GM19351 (cell line): ENCODE data around the gene TSPAN18.

Source experiments
- ATAC-seq: cut with Tn5 transposase; IDR thresholded peaks from one replicate; pipeline ENCODE4 v1.9.1; 2021; ENCODE audit warnings: mild to moderate bottlenecking, moderate library complexity; ENCODE audit not compliant: unreplicated experiment

Gene TSPAN18

DNA sequence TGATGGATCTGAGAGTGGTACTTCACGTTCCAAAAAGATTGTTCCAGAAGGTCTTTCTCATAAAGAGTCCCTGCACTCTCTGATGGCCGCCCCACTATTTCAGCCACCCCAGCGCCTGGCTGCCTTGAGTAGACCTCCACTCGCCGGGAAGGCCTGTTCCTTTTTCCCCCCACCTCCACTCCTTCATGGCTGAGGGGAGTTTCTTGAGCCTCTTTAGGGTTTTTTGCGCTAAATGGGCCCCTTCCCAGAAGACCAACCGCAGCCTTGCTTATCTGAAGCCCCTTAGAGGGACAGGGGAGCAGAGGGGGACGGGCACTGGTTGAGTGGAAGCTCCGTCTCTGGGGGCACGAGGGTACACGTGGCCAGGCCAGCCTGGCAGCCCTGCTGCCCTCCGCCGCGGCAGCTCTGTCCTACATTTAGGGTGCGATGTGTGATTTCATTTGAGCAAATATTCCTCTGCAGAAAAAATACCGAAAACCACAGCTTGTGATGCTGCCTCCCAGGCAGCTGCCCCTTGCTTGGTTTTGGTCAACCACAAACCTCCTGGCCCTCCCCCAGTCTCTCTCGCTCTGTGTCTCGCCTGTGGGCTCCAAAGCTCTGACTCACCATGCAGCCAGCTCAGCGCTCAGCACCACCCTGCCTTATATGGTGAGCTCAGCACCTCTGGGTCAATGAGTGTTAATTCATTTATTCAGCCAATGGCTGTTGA, 135.2 kb downstream of the TSPAN18 start:
- peak; percentile 99 for ATAC-seq

GRCh38 chr11:44862558-44863101, 135.9 kb downstream of the TSPAN18 start:
- ATAC-seq, result peak; percentile 3

GRCh38 chr11:44863231-44863630, 136.5 kb downstream of the TSPAN18 start:
- ATAC-seq, result no peak

DNA sequence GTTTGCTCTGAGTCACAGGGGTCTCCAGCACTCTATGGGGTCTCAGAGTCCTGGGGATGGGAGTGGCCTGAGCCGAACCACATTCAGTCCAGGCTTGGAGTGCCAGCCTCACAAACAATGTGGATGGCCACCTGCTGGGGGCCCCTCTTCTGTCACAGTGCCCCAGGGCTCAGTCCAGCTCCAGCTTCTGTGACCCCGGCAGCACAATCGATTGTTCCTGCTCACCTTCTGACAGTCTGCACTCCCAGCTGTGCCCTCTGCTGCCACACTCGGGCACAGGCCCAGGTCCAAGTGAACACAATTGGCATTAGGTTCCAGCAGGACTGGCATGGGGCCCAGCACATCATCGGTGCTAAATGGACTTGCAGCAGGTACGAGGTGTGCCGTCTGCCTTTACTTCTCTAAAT, 139.1 kb downstream of the TSPAN18 start:
- ATAC-seq, result no peak

GRCh38 chr11:44866286-44866685, 139.5 kb downstream of the TSPAN18 start:
- no peak for ATAC-seq

GRCh38 chr11:44868021-44868420, 141.3 kb downstream of the TSPAN18 start:
- ATAC-seq, result no peak

- no peak for ATAC-seq
These were observed 142.0 kb downstream of the TSPAN18 start for GRCh38 chr11:44868455-44869421.

DNA sequence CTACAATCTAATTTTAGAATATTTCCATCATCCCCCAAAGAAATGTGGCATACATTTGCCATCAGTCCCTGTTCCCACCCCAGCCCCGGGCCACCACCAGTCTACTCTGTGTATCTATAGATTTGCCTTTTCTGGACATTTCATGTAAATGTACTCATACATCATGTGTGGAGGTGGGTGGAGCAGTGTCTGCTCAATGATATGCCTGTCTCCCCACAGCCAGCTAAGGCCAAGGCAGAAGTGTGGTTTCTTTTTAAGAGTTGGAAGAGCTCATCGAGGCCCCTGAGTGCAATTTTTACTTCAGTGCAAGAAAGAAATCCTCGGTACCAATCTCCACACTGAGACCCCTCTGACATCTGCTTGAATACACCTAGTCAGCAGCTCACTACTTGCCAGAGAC, 143.4 kb downstream of the TSPAN18 start:
- ATAC-seq, result no peak

DNA sequence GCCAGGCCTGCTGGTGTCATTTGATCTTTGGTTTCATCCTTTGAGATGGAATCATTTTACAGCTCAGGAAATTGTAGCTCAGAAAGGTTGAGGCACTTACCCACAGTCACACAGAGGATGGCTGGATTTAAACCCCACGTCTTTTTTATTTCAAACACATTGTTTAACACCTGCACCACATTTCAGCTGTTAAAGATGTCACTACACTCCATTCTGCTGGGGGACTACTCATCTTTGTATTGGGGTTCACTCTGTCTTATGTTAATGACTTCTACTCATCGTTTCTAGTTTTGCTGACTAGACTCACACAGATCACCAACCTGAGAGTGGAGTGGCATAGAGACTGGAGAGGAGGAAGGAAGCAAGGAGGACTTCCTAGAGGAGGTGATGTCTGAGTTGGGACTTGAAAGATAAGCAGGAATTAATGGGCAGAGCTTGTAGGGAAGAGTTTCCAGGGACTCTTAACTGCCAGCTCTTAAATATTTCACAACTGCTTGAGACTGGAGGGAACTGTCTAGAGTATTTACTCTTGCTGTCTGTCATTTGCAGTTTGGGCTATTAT, 143.9 kb downstream of the TSPAN18 start:
- ATAC-seq, result no peak

GRCh38 chr11:44871682-44872081, 144.9 kb downstream of the TSPAN18 start:
- peak; percentile 97 for ATAC-seq

DNA sequence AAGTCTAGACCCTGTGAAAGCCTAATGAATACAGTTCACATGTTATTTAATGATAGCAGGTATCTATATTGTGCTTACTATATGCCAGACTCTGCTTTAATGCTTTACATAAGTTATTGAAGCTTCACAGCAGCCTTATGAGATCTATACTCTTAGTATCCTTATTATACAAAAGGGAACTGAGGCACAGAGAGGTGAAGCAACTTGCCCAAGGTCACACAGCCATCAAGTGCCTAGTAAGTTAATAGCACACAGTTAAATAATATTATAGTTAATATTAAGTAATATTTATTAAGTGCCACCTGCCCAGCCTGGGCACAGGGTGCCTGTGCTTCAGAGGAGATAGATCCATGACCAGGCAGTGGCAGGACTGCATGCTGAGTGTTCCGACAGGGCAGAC, 145.8 kb downstream of the TSPAN18 start:
- no peak for ATAC-seq

DNA sequence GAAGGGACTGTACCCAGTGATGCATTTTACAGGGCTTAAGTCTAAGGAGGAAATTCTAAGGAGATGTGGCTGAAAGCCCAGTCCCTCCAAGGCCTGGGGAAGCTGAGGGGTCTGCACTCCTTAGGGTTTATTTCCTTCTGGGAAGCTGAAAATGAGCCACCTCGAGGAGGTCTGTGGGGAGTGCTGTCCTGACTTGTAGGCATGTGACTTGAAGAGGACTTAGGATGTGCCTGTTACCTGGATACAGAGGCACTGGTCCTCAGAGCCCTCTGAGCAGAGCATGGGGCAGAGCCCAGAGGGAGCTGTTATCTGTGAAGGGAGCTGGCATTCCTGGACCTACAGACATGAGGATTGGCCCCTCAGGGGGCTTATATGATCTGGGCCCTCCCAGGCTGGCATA, 146.8 kb downstream of the TSPAN18 start:
- no peak for ATAC-seq

DNA sequence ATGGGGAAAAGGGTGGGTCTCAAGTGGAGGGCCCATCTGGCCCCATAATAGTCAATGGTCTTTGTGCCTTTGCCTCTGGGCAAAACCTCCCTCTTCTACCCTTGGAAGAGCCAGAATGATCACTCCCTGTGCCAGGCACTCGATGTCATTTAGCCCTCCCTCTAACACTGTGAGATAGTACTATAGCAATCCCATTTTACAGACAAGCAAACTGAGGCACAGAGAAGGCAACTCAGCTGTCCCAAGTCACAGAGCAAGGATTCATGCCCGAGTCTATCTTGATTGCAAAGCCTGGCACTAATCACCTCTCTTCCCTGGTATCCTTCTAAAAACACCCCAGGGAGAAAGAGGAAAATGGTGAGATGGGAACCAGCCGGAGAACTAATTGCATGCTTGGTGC, 147.5 kb downstream of the TSPAN18 start:
- ATAC-seq, result no peak

DNA sequence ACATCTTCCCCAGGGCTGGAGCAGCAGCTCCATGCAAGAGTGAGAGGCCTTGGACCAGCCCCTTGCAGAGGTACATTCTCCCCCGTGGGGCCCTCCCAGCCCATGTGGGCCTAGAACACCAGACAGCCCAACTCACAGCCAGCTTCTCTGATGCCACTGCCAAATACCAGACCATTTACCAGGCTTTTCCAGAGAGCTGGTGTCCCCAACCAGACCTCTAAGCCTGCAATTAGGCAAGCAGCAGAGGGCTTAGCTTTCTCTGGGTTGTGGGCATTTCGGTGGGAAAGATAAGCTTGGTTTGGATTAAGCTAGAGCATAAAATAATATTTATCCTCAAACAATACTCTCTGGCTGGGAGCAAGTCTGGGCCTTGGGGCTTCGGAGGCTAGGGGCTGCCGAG, 148.3 kb downstream of the TSPAN18 start:
- ATAC-seq, result no peak

DNA sequence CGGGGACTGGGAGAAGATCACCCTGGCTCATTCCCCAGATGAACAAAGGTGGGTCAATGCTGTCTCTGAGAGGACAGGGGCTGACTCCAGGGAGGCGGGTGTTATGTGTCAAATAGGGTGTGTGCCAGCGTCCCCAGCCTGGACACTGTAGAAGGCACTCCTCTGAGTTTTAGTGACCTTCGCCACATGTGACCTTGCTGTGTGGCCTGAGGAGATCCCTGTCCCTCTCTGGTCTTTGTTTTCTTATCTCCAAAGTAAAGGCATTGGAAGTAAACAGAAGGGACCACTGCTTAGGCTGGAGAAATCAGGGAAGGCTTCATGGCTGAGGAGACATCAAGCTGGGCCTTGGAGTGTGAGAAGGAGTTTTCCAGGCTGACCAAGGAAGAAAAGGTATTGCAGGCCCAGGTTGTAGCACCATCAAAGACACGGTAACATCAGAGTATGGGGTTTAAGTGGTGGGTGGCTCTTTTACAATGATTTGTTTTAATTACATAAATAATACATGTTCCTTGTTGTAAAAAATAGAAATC, 149.5 kb downstream of the TSPAN18 start:
- no peak for ATAC-seq

- ATAC-seq, result no peak
These were observed 150.1 kb downstream of the TSPAN18 start for GRCh38 chr11:44876906-44877305.

GRCh38 chr11:44877571-44878497, 151.1 kb downstream of the TSPAN18 start:
- ATAC-seq, result no peak

- ATAC-seq, result no peak
These were observed 151.9 kb downstream of the TSPAN18 start for GRCh38 chr11:44878711-44879110.

DNA sequence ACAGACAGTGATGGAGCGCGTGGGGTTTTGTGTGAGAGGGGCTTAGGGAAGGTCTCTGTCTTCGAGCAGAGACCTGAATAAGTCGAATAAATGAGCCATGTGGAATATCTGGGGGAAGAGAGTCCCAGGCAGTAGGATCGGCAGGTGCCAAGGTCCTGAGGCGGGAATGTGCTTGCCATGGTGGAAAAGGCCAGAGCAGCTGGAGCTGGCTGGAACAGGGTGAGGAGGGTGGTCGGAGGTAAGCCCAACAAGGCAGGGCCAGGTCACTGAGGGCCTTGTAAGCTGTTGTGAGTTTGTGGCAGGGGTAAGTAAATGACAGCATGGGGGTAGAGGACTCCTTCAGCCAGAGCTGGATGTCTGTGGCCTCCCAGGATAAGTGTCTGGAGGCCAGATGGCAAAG, 152.7 kb downstream of the TSPAN18 start:
- ATAC-seq, result no peak

DNA sequence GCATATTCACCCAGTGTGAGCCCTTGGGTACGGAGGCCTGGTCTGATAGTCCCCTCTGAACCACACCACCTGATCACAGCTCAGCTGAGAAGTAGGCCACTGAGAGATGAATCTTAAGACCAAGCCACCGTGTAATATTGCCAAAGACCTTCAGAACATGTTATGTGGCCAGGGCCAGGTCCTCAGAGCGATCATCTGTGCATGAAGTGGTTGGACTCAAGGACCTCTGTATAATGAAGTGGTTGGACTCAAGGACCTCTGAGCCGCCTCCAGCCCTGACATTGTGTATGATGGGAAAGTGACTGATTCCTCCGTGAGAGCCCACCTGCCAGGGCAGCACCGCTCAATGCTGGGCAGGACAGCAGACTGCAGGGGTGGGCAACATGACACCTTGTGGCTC, 153.7 kb downstream of the TSPAN18 start:
- ATAC-seq, result no peak
